OCI-M1 (cell line): ENCODE results near the gene ITGB8.

Experiments
- DNase-seq: peaks from one replicate; lab custom pipeline; 2025; lab: John Stamatoyannopoulos, UW

The ITGB8 gene

GRCh38 chr7:20343205-20343604, 12.5 kb downstream of the ITGB8 start:
- no peak for DNase-seq

- DNase-seq, result no peak
Measured at GRCh38 chr7:20343941-20344340, 13.2 kb downstream of the ITGB8 start.

GRCh38 chr7:20344396-20344795, 13.7 kb downstream of the ITGB8 start:
- no peak for DNase-seq

- DNase-seq, result no peak
Measured at GRCh38 chr7:20346577-20346976, 15.9 kb downstream of the ITGB8 start.

- no peak for DNase-seq
Measured at GRCh38 chr7:20347680-20348079, 17.0 kb downstream of the ITGB8 start.

- DNase-seq, result no peak
Measured at GRCh38 chr7:20348125-20348807, 17.6 kb downstream of the ITGB8 start.

- peak; percentile 3 for DNase-seq
Measured at GRCh38 chr7:20350518-20350951, 19.8 kb downstream of the ITGB8 start.

- DNase-seq, result no peak
Measured at GRCh38 chr7:20350996-20351692, 20.4 kb downstream of the ITGB8 start.

GRCh38 chr7:20351901-20352300, 21.2 kb downstream of the ITGB8 start:
- no peak for DNase-seq

- no peak for DNase-seq
Measured at GRCh38 chr7:20352573-20353306, 22.0 kb downstream of the ITGB8 start.

- DNase-seq, result no peak
Measured at GRCh38 chr7:20354610-20355528, 24.2 kb downstream of the ITGB8 start.

GRCh38 chr7:20358106-20358505, 27.4 kb downstream of the ITGB8 start:
- DNase-seq, result no peak

- DNase-seq, result no peak
Measured at GRCh38 chr7:20358762-20359282, 28.1 kb downstream of the ITGB8 start.

- DNase-seq, result no peak
Measured at GRCh38 chr7:20359341-20359963, 28.8 kb downstream of the ITGB8 start.

GRCh38 chr7:20362574-20363253, 32.0 kb downstream of the ITGB8 start:
- DNase-seq, result no peak

- no peak for DNase-seq
Measured at GRCh38 chr7:20364571-20365196, 34.0 kb downstream of the ITGB8 start.

GRCh38 chr7:20365486-20365885, 34.8 kb downstream of the ITGB8 start:
- no peak for DNase-seq

- peak; percentile 11 for DNase-seq
Measured at GRCh38 chr7:20374399-20374798, 43.7 kb downstream of the ITGB8 start.

- no peak for DNase-seq
Measured at GRCh38 chr7:20376796-20377195, 46.1 kb downstream of the ITGB8 start.

GRCh38 chr7:20381406-20382034, 50.8 kb downstream of the ITGB8 start:
- DNase-seq, result no peak
